ENCODE measurements around the gene BCL11B.
"Not testable (repeated sequence)": the region's sequence is repeated elsewhere in the genome, so short reads cannot be mapped to it uniquely, and the experiment has no call there.

Gene BCL11B

DNA sequence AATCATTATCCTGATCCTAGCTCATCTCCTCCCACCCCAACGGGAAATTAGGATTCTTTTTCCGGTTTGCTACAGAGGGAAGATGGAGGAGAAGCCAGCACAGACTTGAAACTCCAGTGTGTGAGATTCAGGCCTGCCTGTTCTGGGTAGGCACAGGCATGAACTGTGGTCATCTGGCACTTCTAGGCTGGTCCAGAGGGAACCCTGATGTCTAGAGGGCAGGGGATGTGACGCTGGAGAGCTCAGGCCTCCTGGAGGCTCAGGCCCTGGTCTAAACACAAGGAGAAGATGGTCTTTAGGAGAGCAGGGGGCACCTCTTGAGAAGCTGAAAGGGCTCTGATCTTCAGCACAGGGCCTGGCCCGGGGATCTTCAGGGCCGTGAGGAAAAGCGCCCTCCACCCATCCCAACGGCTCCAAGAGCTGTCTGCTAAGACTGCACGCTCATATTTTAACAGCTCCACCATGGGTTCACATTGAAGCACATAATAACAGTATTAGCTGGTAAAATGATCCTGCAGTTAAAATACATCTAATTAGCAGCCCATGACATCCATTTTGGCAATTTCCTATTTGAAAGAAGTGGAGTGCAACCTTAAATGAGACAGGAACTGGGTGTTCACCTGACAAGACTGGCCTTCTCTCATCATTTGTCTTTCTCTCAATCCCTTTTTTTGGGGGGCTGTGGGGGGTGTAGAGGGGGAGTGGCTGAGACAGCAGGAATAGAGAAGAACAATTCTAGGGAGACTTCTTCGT lies 35.4 kb downstream of the BCL11B start:
- no peak for DNase-seq

DNA sequence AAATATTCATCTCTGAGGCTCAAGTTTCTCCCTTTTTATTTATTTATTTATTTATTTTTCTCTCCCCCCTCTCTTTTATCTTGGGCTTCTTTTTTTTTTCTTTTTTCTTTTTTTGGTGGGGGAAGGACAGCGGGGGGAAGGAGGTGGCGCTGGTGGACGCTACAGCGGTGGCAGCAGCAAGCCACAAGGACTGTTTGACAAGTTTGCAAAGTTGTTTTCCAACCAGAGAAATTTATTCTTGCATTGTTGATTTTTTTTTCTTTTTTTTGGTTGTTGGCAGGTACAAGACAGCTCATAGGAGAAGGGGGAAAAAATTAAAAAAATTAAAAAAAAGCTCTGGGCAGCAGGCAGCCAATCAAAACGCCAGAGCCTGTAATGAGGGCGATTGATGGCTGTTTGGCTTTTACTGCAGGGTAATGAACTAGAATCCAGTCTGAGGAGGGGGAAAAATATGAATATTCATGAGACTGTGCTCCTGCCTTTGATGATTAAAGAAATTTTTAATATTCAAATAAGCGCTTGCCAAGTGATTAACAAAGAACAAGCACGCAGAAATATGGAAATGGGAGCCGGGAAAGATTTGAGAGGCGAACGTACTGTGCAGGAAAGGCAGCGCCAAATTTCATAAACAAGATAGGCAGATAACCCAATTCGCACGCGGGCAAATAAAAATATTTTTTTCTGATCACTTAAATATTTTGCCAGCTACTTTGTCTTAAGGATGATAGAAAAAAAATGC lies 36.2 kb downstream of the BCL11B start:
- DNase-seq = peak; percentile 50

DNA sequence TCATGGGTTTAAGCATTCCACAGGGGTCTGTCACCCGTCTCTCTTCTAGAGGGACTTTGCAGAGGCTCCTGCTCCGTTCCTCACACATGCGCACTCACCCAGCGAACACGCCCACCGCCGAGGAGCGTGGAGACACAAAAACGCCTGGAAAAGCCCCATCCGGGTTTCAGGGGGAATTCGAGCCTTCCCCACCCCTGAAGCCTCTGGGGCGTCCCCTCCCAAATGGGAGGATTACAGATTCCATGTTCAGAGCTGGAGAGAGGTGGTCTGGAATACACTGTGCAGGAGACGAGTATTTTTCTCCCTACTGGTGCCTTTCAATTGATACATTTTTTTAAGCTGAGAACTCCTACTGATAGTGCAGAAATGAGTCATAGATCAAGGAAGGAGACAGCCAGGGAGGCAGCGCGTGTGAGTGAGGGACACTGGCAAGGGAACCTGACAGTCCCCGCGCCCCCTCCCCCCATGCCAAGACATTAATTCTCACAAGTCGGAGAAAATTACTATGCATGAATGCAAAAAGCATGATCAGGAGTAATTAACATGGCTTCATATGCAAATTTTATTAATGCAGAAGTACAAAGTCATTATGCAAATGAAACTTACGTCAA lies 36.9 kb downstream of the BCL11B start:
- DNase-seq = peak; percentile 60

DNA sequence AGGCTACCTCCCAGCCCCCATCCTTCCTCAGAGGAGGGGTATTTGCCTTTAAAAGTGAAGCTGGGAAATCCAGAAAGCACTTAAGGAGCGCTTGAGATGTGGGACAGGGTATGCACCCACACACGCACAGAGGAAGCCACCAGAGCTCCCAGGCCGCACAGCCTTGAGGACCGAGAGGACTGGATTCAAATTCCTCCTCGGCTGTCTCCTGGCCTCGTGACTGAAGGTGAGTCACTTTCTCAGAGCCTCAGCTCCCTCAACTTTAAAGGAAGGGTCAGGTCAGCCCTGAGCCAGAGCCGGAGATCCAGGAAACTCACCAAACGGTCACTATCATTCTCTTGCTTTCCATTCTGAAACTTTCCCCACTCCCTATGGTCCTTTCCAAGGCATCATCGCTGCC lies 37.6 kb downstream of the BCL11B start:
- no peak for DNase-seq

DNA sequence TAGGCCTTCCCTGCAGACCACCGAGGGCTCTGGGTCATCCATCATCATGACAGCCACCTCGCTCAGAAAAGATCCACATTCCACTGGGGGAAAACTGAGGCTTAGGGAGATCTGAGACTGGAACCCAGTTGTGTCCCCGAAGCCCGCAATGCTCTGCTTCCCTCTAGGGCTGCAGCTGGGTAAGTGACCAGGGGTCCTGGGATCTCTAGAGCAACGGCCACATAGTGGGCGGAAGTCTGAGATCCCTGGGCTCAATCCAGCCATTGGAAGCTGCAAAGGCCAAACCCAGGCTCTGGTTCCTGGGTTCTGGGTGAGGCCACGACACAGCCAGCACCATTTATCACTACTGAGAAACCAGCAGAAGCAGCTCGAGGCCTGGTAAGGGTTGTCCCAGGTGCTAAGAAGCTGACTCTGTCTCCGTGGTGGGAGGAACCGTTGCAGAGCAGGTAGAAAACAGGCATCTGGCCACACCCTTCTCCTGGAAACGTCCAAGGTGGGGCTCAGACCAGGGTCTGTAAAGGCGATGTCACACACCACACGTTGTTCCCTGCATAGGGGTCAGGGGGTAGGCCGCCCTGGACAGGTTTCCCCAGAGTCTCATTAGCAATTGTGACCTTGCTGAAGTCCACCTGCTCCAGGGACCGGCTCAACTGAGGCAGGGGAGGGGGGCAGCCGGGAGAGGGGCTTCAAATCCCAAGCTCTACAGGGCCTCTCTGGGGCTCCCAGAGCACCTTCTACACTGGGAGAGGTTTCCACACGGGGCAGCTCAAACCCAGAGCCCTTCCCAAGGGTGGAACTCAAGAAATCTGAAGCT lies 38.6 kb downstream of the BCL11B start:
- DNase-seq = no peak

DNA sequence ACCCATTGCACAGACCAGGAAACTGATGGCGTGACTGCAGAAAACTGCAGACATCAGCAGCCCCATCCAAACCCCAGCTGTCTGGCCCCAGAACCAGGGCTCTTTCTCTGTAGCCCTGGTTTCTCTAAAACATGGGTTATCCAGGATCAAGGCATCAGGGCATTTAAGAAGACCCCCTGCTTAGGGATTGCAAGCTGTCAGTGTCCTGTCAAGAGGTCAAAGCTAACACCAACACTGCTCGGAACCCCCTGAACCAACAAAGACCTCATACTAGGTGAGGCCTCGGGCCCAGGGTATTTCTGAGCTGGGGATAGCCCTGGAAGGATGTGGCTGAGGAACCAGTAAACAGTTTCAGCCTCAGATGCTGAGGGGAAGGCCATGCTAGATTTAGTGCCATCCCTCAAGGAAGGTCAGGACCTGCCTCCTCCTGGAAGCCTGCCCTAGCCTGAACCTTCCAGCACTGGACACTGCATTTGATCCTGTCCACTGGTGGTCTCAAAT lies 39.2 kb downstream of the BCL11B start:
- no peak for DNase-seq

DNA sequence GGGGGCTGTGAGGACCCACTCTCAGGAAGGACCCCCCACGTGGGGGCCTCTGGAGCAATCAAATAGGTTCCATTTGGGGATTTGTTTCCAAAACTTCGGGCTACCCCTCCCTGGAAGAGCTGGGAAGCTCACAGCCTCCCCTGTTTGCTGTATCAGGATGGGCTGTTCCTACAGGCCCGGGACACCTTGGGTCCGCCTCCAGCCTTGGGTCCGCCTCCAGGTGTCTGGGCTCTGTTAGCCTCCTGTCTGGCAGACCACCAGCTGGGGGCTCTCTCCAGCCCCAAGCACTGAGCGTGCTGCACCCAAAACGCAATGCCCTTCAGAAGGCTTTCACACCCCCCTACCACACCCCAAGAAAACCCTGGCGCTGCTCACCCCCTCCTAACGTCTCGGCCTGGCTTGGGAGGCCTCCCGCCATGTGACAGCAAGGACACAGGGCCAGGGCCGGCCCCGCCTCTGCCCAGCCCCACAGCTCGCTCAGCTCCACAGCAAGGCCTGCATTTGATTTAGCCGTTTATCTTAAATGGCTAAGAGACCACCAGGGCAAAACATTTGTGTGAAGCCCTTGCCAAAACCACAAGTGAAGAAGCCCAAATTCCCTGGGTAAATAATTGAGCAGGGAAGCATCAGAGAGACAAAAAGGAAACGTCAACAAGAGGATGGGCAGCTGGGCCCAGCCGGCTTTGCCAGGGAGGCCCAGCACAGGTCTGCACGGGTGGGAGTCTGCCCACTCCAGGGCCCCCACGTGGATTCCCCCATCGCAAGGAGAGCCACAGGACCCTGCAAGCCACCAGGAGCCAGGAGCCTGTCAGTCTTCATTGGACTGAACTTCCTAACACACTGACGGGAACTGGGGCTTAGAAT lies 39.9 kb downstream of the BCL11B start:
- no peak for DNase-seq

DNA sequence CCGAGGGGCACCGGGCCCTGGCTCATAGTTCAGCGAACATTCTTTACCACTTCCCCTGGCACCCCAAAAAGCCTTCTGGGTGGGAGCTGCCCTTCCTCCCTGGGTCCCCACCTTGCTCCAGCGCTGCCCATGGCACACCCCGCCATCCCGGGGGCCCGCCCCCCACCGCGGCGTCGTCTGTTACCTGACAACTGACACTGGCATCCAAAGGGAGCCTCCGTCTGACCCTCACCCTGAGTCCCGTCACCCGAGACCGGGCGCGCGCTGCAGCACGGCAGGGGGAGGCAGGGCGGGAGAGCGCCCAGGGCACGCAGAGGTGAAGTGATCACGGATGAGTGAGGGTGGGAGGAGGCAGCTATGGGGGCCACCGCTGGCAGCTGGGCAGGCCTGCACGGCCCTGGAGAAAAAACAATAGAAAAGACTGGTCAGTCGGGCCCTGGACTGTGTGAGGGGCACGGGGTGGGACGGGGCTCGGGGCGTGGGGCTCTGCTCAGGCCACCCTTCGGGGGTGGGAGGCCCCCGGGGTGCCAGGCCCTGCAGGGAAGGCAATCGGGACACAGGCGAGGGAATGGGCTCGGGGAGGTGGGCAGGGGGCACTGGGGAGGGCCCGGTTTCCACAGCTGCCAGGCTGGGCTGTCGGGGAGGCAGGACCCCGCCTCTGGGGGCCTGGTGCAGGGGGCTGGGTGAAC lies 40.7 kb downstream of the BCL11B start:
- no peak for DNase-seq

DNA sequence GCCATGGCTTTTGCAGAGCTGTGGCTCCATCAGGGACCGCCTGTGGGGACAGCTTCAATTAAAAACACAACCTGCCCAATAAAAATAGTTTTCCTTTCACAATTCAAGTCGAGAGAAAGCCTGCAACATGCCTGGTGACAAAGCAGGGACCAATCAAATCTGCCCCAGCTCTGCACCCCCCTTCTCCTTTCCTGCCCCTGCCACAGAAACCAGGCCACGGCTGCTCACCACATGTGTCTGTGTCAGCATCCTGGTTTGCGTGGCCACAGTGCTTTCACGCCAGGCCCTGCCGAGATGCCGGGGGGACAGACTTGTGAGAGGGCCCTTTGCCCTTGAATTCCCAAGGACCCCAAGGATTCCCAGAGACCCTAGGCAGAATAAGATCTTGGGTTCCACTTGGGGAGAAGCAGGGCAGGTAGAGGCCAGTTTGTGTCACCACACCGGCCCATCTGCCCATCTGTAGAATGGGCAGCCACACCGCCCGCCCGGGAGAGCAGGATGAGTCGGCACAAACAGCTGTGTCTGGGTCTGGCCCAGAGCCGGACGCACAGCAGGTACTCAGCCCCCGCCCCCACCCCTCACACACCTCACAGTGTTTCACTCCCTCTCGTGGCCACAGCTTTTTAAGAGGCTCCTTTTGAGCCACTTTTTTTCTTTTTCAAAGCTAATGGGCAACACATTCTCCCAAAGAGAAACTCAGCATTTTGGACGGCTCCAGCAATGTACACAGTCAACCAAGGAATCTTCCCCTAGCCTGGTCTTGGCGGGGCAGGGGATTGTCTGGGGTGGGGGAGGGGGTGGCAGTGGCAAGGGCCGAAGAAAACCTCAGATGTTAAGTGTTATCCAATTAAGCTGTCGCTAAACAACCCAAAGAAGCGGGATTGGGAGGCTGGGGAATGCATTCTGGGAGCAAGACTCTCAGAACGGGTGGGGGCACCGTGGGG lies 41.5 kb downstream of the BCL11B start:
- DNase-seq = peak; percentile 90

DNA sequence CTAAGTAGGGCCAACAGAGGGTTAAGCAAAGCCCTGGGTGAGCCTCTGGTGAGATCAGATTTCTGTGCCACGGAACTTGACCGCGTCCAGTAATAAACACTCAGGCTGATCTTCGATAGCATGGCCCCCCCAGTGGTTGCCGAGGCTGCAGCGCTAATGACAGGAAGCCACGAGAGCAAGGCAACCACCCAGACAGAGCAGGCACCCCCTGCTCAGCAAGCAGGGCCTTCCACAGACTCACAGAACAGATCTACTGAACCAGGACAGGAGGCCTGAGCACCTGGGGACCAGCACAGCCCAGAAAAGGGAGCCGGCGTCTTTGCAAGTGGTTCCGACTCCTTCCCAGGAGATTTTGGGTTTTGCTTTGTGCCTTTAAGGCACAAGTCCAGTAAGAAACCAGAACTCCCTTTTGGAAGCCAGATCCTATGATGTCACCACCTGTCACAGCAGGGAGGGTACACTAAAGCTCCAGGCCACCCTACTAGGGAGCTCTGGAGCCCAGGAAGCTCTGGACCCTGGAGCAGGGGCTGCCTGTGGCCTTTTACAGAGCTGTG lies 42.3 kb downstream of the BCL11B start:
- peak; percentile 49 for DNase-seq

DNA sequence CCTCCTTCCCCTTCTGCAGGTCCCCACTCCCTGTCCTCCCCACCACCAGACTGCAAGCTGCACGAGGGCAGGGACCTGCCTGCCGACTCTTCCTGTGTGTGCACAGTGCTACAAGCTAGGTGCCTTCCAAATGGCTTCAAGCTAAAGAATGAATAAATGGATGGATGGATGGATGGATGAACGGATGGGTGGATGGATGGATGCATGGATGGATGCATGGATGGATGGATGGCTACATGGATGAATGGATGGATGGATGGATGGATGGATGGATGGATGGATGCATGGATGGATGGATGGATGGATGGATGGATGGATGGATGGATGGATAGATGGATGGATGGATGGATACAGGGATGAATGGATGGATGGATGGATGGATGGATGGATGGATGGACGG lies 43.2 kb downstream of the BCL11B start:
- DNase-seq = not testable (repeated sequence)

DNA sequence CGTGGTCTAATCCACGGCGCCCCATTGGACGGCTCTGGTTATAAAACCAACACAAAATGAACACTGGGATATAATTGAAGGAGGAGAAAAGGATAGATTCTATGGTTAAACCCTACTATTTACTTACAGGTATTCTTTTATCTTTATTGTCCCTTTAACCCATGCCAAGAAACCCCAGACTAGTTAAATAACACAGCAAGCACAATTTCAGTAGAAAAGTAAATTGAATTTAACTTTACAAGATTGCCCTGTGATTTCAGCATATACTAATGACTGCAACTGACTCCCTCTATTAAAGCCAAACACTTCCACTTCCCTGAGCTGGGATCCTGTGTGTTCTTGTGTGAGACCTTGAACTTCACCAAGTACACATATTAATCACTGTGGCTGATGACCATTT lies 45.3 kb downstream of the BCL11B start:
- DNase-seq = no peak

DNA sequence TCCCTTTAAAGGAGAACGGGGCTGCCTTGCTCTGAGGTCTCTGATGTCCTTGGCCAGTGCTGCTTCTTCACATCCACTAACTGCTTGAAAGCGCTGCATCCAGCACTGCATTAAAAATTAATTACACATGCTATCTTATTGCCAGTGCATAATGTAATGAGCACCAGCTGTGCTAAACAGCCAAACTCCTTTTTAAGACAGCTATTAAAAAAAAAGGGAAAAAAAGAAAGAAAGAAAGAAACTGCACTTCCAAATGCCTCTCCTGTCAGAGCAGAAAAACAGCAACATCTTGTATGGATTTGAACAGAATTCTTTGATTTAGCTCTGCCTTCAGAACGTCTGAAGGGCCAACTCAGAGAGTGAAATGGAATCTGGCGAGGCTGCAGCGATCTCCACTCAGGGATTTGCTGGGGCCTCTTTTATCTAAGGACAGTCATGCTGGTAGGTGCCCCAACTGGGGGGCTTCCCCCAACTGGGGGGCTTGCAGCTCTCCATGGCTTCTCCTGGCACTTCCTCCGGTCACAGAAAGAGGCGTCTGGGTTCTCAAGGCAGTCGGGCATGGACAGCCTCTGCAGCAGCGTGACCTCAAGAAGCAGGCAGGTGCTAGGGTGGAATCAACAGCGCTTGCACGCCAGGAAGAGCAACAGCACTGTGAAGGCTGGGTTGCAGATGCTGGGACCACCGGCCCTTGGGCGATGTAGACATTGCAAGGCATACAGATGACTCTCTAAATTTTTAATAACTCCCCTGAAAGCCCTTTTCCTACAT lies 46.4 kb downstream of the BCL11B start:
- DNase-seq = no peak

DNA sequence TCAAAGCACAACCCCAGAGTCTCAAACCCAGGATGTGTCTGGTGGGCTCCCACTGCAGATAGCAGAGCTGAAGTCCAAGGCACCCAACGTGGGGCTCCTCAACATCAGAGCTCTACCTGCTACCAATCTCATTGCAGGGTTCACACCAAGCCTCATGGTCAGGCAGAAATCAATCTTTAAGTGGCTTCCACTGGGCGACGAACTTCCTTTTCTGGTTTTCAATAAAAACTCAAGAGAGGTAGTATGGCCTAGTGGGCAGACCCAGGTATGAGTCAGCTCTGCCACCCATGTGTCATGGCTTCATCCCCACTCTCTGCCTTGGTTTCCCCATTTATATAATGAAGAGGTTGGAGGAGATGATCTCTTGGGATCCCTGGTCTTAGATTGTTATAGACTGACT lies 47.0 kb downstream of the BCL11B start:
- no peak for DNase-seq

DNA sequence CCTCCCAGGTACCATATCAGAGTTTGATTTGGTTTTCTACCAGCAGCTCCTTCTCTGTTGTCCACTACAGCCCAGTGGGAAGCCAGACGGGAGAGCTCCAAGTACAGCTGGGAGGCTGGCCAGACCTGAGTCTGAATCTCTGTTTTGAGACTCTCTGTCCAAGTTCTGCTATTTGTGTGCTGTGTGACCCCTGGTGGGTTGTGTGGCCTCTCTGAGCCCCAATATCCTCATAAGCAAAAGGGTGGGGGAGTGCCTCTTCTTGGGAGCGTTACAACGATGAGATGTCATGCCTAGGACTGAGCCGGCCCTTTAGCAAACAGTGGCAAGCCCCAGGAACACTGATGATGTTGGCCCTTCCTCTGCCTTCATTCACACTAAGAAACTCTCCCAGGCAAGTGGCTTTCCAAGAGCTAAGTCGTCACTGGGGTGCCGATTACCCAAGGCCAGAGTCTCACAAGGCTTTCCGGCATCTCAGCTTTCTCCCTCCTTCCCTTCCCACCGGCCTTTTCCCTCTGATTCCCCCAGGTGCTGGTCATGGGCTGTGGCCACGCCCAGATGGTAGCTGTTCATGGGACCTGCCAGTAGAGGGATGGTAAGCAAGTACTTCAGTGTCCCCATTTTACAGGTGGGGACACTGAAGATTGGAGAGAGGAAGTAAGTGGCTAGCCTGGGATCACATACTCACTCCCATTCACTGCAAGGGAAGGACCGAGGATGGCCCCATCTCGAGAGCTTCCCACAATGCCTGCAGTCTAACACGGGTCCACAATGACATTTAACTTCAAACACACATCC lies 47.7 kb downstream of the BCL11B start:
- DNase-seq = no peak

DNA sequence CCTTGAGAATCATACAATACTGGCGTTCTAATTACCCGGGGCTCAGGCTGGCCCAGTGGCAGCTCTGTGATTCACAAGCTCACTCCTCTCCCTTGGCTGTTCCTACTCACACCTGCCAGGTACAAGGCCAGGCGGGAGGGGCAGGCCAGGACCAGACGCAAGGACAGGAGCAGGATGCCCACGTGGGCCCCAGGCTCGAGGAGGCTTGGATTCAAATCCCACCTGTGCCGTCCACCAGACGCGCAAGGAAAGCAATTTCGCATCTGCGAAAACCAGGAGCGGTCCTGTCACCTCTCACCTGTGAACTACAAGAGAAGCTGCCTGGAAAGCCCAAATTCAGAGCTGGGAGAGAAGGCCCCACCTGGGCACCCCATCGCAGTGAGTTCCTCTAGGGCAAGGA lies 50.6 kb downstream of the BCL11B start:
- no peak for DNase-seq

DNA sequence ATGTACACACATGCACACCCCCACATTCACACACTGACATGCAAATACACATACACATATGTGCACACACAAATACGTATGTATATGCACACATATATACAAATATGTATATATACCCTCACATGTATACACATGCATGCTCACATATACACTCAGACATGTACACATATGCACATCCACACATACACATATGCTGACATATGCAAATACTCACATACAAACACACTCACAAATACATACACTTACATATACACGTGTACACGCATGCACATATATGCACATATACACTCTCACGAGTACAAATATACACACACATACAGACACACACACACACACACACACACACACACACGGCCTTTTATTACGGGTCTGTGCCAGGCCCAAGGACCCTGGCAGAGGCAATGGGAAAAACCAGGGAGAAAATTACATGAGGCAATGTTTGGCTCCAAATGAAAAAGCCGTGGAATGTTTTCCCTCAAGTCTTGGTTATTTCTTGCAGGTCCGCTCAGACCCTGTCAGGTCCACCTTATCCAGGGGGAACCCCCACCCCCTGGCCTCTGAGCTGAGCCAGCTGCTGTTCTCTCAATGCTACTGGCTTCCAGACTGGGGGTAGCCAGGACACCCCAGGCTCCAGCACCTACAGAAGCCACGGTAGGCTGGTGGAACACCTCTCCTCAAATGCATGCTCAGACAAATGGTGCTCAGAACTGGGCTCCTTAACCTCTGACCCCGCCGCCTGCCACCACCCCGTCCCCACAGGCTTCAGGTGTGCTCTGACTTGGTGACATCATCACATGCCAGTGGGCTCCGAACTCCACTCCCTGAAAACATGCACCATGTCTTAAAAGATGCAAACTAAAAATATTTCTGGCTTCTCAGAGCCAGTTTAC lies 54.7 kb downstream of the BCL11B start:
- DNase-seq = no peak

All from central memory CD4-positive, alpha-beta T cell (primary cell).